ENCODE data around the gene MORF4L1.
A peak's percentile ranks its signal among the peaks of the same experiment; 100 is the strongest.

MORF4L1 gene

DNA sequence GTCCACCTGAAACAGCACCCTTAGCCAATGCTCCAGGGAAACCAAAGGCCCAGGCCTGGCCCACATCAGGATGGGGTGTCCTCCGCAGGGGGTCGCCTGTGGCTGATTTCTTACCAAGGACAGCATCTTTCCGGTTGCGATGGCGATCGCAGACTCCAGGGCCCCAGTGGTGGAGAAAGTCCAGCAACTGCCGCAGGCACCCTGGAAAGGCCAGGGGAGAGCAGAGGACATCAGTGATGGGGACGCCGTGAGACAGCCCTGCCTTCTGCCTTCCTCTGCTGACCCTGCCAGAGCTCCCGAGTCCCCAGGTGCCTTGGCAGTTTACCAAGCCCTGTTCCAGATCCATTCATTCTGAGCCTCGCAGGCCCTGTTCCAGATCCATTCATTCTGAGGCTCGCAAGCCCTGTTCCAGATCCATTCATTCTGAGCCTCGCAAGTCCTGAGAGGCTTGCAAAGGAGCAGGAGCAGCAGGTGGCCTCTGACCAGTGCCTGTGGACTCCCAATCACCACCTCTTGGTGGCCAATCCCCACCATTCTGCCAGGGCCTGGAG lies 59.6 kb downstream of the MORF4L1 start:
- Mint-ChIP-seq H3K36me3 (ENCODE audit: low read depth) (peaks cover 3% of the 10 kb centered on the region), H3K27me3 (peaks cover 1% of the 10 kb centered on the region), H3K27ac (no peak overlapping the region), H3K4me1 (ENCODE audit: low read depth) (peaks cover 6% of the 10 kb centered on the region), H3K4me3 (no peak overlapping the region), H3K9me3 (no peaks in the 10 kb centered on the region)
- no peak for DNase-seq

DNA sequence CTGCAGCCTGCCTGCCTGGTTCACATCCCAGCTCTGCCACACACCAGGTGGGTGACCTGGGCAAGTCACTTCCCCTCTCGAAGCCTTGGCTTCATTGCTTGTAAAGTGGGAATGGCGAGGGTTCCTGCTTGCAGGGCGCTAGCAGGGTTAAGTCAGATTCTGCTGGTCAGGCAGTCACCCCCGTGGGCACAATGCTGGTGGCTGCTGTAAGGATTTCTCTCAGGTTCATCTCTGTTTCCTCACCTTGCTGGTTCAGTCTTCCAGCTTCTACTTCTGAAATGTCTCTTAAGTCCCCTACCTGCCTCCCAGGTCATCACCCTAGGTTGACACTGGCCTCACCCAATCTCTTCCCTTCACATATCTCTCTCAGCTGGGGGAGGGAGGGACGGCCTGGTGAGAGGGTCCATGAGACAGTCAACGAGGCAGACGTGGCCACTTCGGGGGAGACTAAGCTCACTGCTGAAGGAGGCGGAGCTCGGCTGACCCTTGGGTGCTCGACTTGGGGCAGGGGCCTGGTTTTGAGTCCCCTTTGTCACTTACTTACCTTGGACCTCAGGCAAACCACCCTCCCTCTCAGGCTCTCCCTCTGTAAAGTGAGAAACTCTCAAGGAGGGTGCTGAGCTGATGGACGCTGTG lies 60.6 kb downstream of the MORF4L1 start:
- no peaks in the 10 kb centered on the region for H3K9me3 Mint-ChIP-seq
- H3K27ac Mint-ChIP-seq, result no peak overlapping the region
- no peak for DNase-seq
- H3K36me3 Mint-ChIP-seq (ENCODE audit: low read depth), result peaks cover under 1% of the 10 kb centered on the region
- H3K4me1 Mint-ChIP-seq (ENCODE audit: low read depth), result peaks cover 10% of the 10 kb centered on the region
- H3K27me3 Mint-ChIP-seq, result peaks cover 5% of the 10 kb centered on the region
- H3K4me3 Mint-ChIP-seq, result no peak overlapping the region

GRCh38 chr15:78933823-78934654 lies 61.3 kb downstream of the MORF4L1 start:
- DNase-seq, result no peak
- Mint-ChIP-seq H3K27ac (no peak overlapping the region), H3K4me3 (no peak overlapping the region), H3K27me3 (peaks cover 6% of the 10 kb centered on the region), H3K9me3 (no peaks in the 10 kb centered on the region), H3K36me3 (ENCODE audit: low read depth) (peaks cover 2% of the 10 kb centered on the region), H3K4me1 (ENCODE audit: low read depth) (peaks cover 17% of the 10 kb centered on the region)

DNA sequence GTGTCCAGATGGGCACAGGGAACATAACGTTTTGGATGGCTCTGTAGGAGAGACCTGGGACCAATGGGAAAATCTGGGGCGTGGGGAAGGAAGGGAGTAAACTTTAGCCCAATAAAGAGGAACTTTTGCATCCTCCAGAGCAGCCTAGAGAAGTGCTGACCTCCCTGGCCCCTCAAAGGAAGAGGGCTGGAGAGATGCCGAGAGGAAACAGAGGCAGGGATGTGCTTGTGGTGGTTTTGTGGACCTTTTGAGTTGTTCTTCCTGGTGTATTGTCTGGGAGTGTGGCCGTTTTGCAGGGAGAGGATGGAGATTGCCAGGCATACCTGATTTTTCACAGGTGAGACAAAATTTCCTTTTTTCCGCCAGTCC lies 61.9 kb downstream of the MORF4L1 start:
- peaks cover 2% of the 10 kb centered on the region for H3K36me3 Mint-ChIP-seq (ENCODE audit: low read depth)
- H3K4me3 Mint-ChIP-seq, result no peak overlapping the region
- peaks cover 21% of the 10 kb centered on the region for H3K4me1 Mint-ChIP-seq (ENCODE audit: low read depth)
- H3K27ac Mint-ChIP-seq, result no peak overlapping the region
- peaks cover 6% of the 10 kb centered on the region for H3K27me3 Mint-ChIP-seq
- H3K9me3 Mint-ChIP-seq, result no peaks in the 10 kb centered on the region
- no peak for DNase-seq

GRCh38 chr15:78937132-78937739 lies 64.5 kb downstream of the MORF4L1 start:
- Mint-ChIP-seq H3K27ac (peak overlapping the region; percentile 61), H3K27me3 (peaks cover 7% of the 10 kb centered on the region), H3K4me3 (peak overlapping the region; percentile 10), H3K4me1 (ENCODE audit: low read depth) (peaks cover 24% of the 10 kb centered on the region), H3K9me3 (no peaks in the 10 kb centered on the region), H3K36me3 (ENCODE audit: low read depth) (peaks cover 2% of the 10 kb centered on the region)
- no peak for DNase-seq

DNA sequence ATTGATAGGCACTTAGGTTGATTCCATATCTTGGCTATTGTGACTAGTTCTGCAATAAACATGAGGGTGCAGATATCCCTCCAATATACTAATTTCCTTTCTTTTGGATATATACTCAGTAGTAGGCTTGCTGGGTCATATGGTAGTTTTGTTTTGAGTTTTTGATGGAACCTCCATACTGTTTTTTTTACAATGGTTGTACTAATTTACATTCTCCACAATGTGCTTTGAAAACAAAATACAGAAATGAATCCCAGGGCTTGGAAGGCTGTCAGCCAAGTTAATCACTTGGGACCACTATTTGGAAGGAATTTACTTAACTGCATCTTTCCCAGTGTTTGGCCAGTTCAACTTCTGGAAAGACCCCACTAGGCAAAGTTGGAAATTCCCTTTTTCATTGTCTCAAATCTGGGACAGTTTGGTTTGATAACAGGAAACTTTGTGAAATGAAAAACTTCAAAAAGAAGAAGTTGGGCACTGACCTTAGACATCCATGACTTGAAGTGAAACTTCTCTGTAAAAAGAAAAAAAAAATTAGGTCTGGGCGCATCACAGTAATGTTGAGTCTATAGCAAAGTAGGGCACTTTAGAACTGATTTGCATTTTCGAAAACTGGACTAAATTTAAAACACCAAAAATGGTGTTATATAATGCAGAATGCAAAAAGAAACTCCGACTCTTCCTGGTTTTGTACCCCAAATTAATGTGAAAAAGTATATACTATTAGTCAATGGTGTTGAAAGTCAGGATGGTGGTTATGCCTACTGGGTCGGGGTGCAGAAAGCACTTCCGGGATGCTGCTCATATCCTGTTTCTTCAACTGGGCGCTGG lies 66.2 kb downstream of the MORF4L1 start:
- Mint-ChIP-seq H3K4me3 (peak overlapping the region; percentile 13), H3K27me3 (peaks cover 19% of the 10 kb centered on the region), H3K4me1 (ENCODE audit: low read depth) (peaks cover 24% of the 10 kb centered on the region), H3K27ac (peak overlapping the region; percentile 70), H3K36me3 (ENCODE audit: low read depth) (peaks cover 2% of the 10 kb centered on the region), H3K9me3 (no peaks in the 10 kb centered on the region)
- no peak for DNase-seq

DNA sequence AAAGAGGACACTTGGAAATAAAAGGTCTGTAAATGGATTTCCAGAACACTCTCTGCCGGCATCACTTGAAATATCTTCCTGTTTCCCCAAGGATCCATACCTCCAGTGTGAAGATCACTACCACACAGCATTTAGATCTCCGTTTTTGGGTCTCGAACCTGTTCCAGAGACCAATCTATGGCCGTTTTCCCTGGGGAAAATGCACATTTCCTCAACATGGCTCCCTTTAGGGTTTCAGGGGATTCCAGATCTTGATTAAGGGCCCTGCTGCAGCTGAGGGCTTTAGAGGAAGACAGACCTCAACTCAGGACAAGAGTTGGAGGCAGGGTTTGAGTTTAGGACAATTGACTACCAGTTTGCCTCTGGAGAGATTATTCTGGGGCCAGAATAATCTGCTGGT lies 70.1 kb downstream of the MORF4L1 start:
- Mint-ChIP-seq H3K4me3 (no peak overlapping the region), H3K36me3 (ENCODE audit: low read depth) (peaks cover 2% of the 10 kb centered on the region)

GRCh38 chr15:78943692-78944091 lies 71.0 kb downstream of the MORF4L1 start:
- H3K27ac Mint-ChIP-seq, result no peak overlapping the region
- peaks cover 15% of the 10 kb centered on the region for H3K4me1 Mint-ChIP-seq (ENCODE audit: low read depth)
- H3K9me3 Mint-ChIP-seq, result no peaks in the 10 kb centered on the region
- DNase-seq, result no peak
- peaks cover 28% of the 10 kb centered on the region for H3K27me3 Mint-ChIP-seq
- no peaks in the 10 kb centered on the region for H3K36me3 Mint-ChIP-seq (ENCODE audit: low read depth)
- H3K4me3 Mint-ChIP-seq, result peak overlapping the region; percentile 68

More for the DNA sequence above, 70.1 kb downstream of the MORF4L1 start:
- Mint-ChIP-seq H3K27me3 (peaks cover 31% of the 10 kb centered on the region), H3K4me1 (ENCODE audit: low read depth) (peaks cover 20% of the 10 kb centered on the region), H3K27ac (no peak overlapping the region), H3K9me3 (no peaks in the 10 kb centered on the region)
- DNase-seq, result no peak

- peak overlapping the region; percentile 29 for H3K27ac Mint-ChIP-seq
These were observed 71.5 kb downstream of the MORF4L1 start for GRCh38 chr15:78944202-78944625.

GRCh38 chr15:78944669-78945407 lies 72.1 kb downstream of the MORF4L1 start, which contains the start of gene CTSH:
CTSH (minus strand) TSS chr15:78945046; CDS start chr15:78944981, 65 bp downstream.
- H3K36me3 Mint-ChIP-seq (ENCODE audit: low read depth), result no peaks in the 10 kb centered on the region
- H3K27ac Mint-ChIP-seq, result peak within 1 kb of the TSS; percentile 29
- H3K27me3 Mint-ChIP-seq, result peaks cover 28% of the 10 kb centered on the region
- no peaks in the 10 kb centered on the region for H3K9me3 Mint-ChIP-seq
- peak within 1 kb of the TSS; percentile 68 for H3K4me3 Mint-ChIP-seq
- H3K4me1 Mint-ChIP-seq (ENCODE audit: low read depth), result peaks cover 6% of the 10 kb centered on the region
- peak; percentile 79 for DNase-seq

More at GRCh38 chr15:78944202-78944625, 71.5 kb downstream of the MORF4L1 start:
- no peaks in the 10 kb centered on the region for H3K9me3 Mint-ChIP-seq
- peaks cover 10% of the 10 kb centered on the region for H3K4me1 Mint-ChIP-seq (ENCODE audit: low read depth)
- peaks cover 28% of the 10 kb centered on the region for H3K27me3 Mint-ChIP-seq
- DNase-seq, result no peak
- H3K36me3 Mint-ChIP-seq (ENCODE audit: low read depth), result no peaks in the 10 kb centered on the region
- H3K4me3 Mint-ChIP-seq, result peak overlapping the region; percentile 68

- DNase-seq, result no peak
- Mint-ChIP-seq H3K27ac (no peak overlapping the region), H3K4me3 (no peak overlapping the region), H3K9me3 (no peaks in the 10 kb centered on the region), H3K4me1 (ENCODE audit: low read depth) (peaks cover 9% of the 10 kb centered on the region), H3K36me3 (ENCODE audit: low read depth) (no peaks in the 10 kb centered on the region), H3K27me3 (peaks cover 28% of the 10 kb centered on the region)
These were observed 73.8 kb downstream of the MORF4L1 start for GRCh38 chr15:78946493-78946892.

GRCh38 chr15:78947506-78947905 lies 74.8 kb downstream of the MORF4L1 start:
- H3K27me3 Mint-ChIP-seq, result peaks cover 25% of the 10 kb centered on the region
- H3K4me3 Mint-ChIP-seq, result no peak overlapping the region
- H3K9me3 Mint-ChIP-seq, result no peaks in the 10 kb centered on the region
- H3K36me3 Mint-ChIP-seq (ENCODE audit: low read depth), result no peaks in the 10 kb centered on the region
- no peak for DNase-seq
- peaks cover 13% of the 10 kb centered on the region for H3K4me1 Mint-ChIP-seq (ENCODE audit: low read depth)
- H3K27ac Mint-ChIP-seq, result no peak overlapping the region
